ENCODE results near the gene PM20D1. TPM values are rescaled to one million over a fixed set of nuclear protein-coding genes. Genes with fewer than 3 reads are reported as not detected.
"Not testable (repeated sequence)": the region's sequence is repeated elsewhere in the genome, so short reads cannot be mapped to it uniquely, and the experiment has no call there.

The PM20D1 gene, protein sequence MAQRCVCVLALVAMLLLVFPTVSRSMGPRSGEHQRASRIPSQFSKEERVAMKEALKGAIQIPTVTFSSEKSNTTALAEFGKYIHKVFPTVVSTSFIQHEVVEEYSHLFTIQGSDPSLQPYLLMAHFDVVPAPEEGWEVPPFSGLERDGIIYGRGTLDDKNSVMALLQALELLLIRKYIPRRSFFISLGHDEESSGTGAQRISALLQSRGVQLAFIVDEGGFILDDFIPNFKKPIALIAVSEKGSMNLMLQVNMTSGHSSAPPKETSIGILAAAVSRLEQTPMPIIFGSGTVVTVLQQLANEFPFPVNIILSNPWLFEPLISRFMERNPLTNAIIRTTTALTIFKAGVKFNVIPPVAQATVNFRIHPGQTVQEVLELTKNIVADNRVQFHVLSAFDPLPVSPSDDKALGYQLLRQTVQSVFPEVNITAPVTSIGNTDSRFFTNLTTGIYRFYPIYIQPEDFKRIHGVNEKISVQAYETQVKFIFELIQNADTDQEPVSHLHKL
- 0.13 TPM for total RNA-seq

DNA sequence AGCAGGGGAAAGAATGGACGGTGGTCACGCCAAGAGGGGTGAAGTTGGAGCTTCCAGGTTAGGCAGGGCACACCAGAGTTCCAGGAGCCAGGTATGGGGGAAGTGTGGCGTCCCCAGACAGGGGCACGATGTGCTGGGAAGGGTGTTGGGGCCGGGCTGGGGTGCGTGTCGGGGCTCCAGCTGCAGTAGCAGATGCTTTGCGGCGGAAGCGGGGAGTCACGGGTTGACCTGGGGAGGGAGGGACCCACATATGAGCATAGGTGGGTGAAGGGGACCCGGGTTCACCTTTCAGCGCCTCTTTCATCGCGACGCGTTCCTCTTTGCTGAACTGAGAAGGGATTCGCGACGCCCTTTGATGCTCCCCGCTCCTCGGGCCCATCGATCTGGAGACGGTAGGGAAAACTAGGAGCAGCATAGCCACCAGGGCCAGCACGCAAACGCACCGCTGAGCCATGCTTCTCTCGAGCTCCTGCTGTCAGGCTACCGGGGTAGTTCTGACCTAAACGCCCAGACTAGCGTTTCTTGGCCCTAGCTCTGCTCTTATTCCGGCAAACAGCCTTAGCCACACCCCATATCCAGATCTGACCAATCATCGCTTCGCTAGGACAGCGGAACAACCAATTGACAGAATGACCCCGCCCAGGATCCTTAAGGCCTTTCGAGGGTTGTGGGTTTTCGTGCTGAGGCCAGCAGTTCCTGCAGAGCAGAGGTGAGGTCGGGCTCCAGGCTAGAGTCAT, at the start of gene PM20D1:
Gene PM20D1 (minus strand): TSS at position 514 of the 737 bp plus-strand sequence. CDS start 60 bp downstream, at position 454.
- ATAC-seq (peak; percentile 82), DNase-seq (ENCODE audit: low spot score) (peak; percentile 60)

DNA sequence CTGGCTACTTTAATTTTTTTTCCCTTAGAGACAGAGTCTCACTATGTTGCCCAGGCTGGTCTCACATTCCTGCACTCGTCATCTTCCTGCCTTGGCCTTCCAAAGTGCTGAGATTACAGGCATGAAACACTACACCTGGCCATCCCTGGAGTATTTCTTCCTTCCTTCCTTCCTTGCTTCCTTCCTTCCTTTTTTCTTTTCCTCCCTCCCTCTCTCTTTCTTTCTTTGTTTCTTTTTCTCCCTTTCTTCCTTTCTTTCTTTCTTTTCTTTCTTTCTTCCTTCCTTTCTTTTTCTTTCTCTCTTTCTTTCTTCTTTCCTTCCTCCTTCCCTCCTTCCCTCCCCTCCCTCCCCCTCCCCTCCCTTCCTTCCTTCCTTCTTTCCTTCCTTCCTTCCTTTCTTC, 46.4 kb upstream of the PM20D1 start:
- ATAC-seq (no peak), DNase-seq (ENCODE audit: low spot score) (no peak)

DNA sequence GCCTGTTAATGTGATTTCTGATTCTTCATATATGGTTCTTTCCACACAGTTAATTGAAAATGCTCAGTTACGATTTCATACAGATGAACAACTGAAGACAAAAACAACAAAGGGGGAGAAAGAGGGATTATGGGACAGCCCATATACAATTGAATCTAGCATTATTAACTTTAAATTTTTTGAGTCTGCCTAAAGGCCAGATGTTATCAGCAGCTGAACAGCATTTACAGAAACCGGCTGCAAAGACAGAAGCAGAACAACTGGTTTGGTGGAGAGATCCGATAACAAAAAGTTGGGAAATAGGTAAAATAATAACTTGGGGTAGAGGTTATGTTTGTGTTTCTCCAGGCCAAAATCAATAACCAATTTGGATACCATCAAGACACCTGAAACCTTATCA, 44.2 kb upstream of the PM20D1 start:
- not testable (repeated sequence) for ATAC-seq; DNase-seq (ENCODE audit: low spot score)

DNA sequence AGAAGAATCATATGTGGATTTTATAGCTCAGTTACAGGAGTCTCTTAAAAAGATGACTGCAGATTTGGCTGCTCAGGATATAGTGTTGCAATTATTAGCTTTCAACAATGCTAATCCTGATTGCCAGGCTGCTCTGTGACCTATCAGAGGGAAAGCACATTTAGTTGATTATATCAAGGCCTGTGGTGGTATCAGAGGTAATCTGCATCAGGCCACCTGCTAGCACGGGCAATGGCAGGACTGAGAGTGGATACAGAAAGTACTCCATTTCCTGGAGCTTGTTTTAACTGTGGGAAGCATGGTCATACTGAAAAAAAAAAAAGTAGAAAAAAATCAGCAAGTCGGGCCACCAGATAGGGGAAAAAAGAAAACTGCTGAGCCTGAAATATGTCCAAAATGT, 42.2 kb upstream of the PM20D1 start:
- not testable (repeated sequence) for ATAC-seq; DNase-seq (ENCODE audit: low spot score)

DNA sequence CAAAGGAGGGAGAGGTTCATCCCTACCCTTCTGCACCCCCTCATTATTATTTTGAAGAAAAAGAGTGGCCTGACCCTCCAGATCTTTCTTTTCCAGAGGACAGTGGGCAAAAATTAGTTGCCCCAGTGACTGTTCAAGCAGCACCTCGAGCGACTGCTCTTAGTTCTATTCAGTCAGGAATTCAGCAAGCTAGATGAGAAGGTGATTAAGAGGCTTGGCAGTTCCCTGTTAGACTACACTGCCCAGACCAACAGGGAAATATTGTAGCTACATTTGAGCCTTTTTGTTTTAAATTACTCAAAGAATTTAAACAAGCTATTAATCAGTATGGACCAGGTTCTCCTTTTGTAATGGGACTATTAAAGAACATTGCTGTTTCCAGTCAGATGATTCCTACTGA, 41.5 kb upstream of the PM20D1 start:
- not testable (repeated sequence) for ATAC-seq; DNase-seq (ENCODE audit: low spot score)

DNA sequence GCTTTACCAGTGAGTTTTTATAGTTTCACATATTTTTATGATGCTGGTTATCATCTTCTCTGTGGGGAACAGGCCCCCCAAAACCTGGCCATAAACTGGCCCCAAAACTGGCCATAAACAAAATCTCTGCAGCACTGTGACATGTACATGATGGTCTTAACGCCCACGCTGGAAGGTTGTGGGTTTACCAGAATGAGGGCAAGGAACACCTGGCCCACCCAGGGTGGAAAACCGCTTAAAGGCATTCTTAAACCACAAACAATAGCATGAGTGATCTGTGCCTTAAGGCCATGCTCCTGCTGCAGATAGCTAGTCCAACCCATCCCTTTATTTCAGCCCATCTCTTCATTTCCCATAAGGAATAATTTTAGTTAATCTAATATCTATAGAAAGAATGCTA, 40.7 kb upstream of the PM20D1 start:
- not testable (repeated sequence) for ATAC-seq; DNase-seq (ENCODE audit: low spot score)

DNA sequence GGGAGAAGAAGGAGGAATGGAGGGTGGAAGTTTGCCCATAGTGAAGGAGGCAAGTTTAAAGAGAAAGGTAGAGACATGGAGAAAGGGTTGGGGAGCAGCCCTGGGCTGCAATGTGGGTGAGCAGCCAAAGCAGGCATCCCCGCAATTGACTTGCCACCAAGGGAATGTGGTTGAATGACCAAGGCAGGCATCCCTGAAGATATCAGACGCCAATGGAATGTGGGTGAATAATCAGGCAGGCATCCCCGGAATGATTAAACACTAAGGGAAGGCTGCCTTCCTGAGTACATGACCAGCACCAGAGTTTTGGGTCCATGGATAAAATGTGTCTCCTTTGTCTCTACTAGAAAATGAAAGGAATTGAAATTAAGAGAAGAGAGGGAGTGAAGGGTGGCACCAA, 39.8 kb upstream of the PM20D1 start:
- not testable (repeated sequence) for DNase-seq (ENCODE audit: low spot score); ATAC-seq

DNA sequence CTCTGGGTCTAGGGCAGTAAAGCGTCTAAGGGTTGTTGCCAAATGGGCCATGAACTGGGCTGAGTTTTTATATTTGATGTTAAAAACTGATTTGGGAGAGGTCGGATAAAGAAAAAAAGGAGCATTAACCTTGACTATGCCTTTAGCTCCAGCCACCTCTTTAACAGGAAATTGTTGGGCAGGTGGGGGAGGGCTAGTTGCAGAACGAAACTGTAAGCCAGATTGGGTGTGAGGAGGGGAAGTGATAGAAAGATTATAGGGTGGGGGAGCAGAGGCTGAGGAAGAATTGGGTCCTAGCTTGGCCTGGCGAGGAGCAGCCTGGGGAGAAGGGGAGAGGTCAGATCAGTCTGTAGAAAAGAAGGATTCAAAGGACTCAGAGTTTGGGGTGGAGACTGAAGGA, 39.1 kb upstream of the PM20D1 start:
- DNase-seq (ENCODE audit: low spot score); ATAC-seq: not testable (repeated sequence)

DNA sequence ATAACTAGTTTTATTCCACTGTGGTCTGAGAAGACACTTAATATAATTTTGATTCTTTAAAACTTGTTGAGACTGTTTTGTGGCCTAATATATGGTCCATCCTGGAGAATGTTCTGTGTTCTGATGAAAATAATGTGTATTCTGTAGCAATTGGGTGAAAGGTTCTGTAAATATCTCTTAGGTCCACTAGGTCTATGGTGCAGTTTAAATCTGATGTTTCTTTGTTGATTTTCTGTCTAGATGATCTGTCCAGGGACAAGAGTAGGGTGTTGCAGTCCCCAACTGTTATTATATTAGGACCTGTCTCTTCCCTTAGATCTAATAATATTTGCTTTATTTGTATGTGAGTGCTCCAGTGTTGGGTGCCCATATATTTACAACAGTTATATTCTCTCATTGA, 33.9 kb upstream of the PM20D1 start:
- ATAC-seq: peak; percentile 98
- no peak for DNase-seq (ENCODE audit: low spot score)

DNA sequence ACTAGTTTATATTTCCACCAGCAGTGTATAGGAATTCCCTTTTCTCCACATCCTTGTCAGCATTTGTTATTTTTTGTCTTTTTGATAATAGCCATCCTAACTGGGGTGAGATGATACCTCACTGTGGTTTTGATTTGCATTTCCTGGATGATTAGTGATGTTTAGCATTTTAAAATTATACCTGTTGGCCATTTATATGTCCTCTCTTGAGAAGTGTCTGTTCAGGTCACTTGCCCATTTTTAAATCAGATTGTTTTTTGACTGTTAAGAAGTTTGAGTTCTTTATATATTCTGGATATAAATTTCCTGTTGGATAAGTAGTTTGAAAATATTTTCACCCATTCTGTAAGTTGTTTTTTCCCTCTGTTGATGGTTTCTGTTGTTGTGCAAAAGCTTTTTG, 31.0 kb upstream of the PM20D1 start:
- no peak for DNase-seq (ENCODE audit: low spot score)
- ATAC-seq: no peak

DNA sequence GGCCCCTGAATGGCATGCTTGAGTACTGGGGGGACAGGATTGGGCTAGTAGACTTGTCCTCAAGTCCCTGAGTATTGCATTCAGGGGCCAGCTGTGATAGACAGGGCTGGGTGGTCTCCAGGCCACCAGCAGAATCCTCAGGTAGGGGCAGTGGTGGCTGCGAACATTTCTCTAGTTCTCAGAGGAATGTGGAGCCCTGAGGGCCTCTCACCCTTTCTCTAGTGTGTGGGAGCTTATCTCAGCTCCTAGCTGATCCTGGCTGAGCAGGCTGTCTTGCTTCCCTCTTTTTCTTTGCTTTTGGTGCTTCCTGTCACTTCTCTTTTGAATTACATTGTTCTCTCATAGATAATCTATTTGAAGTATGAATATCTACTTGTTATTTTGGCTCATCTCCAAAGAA, 30.0 kb upstream of the PM20D1 start:
- no peak for ATAC-seq
- DNase-seq (ENCODE audit: low spot score): no peak

DNA sequence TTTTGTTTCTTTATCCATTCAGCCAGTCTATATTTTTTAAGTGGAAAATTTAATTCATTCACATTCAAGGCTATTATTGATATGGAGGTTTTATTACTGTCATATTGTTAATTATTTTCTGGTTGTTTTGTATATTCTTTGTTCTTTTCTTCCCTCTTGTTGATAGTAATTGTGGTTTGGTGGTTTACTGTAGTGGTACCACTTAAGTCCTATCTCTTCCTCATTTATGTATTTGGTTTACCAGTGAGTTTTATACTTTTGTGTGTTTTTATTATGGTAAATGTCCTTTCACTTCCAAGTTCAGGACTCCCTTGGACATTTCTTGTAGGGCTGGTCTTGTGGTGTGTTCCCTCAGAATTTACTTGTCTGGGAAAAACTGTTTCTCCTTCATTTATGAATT, 28.1 kb upstream of the PM20D1 start:
- DNase-seq (ENCODE audit: low spot score) (no peak), ATAC-seq (no peak)

DNA sequence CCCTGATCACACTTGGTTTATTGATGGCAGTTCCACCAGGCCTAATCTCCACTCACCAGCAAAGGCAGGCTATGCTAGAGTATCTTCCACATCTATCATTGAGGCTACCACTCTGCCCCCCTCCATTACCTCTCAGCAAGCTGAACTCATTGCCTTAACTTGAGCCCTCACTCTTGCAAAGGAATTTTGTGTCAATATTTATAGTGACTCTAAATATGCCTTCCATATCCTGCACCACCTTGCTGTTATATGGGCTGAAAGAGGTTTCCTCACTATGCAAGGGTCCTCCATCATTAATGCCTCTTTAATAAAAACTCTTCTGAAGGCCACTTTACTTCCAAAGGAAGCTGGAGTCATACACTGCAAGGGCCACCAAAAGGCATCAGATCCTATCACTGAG, 23.2 kb upstream of the PM20D1 start:
- DNase-seq (ENCODE audit: low spot score); ATAC-seq: not testable (repeated sequence)

DNA sequence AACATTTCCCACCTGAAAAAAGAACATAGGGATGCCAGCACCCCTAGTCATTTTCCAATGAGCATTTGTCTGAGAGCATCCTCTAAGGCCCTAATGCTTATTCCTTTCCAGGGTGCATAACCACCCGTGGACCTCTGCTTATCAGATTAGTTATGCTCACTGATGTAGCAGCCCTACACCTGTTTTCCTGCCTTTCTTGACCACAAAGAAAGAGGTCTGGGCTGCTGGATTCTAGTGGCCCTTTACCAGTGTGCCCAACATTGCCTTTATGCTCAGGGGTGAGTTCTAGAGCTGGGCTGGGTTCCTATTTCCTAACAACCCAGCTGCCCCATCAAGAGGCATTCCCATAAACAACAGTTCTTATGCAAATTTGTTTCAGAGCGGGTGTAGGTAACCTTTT, 20.3 kb upstream of the PM20D1 start:
- ATAC-seq: no peak
- no peak for DNase-seq (ENCODE audit: low spot score)

DNA sequence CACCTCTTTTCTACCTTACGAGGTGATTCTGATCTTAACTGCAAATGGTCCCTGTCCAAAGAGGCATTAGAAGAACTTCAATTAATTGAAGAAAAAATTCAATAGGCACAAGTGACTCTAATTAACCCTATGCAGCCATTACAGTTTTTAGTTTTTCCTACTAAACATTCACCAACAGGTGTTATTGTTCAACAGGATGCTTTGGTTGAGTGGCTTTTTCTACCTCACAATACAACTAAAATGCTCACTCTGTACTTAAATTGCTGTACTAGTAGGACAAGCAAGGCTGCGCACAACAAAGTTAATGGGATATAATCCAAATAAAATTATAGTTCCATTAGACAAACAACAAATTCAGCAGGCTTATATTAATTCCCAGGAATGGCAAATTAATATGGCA, 11.6 kb upstream of the PM20D1 start:
- no peak for DNase-seq (ENCODE audit: low spot score)
- ATAC-seq: no peak

DNA sequence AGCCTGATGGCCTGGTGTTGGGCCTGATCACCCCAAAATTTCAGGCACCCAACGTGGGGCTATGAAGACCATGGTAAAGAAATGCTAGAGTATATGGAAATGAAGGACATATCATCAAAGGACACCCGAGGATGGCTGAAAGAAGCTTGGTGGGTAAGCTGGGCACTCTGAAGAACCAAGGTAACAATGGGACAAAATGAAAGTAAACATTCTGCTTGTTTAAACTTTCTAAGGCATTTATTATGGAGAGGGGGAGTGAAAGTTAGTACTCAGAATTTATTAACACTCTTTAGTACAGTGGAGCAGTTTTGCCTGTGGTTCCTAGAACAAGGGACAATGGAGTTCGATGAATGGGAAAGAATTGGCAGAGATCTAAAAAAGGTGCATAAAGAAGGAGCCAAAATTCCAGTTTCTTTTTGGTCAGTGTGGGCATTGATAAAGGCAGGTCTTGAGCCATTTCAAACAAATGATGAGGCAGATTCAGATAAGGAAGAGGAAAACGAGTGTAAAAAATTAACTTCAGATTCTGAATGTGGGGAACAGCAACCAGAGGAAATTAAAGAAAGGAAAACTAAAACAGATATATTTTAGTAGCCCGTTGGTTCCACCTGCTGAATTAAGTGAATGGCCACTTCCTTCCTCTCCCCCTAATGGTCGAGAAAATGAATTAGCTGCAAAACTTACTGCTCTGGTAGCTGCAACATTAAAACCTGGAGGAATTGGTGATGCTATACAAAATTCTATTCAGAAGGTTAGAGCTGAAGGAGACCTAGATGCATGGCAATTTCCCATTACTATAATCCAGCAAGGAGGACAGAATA, 8.4 kb upstream of the PM20D1 start:
- DNase-seq (ENCODE audit: low spot score) (no peak), ATAC-seq (peak; percentile 45)

DNA sequence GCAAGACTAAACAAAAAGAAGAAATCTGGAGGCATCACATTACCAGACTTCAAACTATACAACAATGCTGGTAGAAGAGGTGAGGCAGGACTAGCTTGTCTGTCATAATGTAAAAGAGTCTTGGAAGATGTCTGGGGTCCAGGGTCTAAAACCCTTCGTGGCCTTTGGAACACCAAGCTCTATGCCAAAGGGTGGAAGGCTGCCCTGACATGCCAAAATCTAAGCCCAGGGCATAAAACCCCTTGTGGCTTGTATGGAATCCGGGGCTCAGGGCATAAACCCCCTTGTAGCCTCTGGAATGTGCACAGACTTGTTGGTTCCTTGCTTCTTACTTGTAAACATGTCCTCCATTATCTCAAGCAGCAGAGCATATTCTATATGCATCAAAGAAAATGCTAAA, 7.6 kb upstream of the PM20D1 start:
- not testable (repeated sequence) for DNase-seq (ENCODE audit: low spot score); ATAC-seq

DNA sequence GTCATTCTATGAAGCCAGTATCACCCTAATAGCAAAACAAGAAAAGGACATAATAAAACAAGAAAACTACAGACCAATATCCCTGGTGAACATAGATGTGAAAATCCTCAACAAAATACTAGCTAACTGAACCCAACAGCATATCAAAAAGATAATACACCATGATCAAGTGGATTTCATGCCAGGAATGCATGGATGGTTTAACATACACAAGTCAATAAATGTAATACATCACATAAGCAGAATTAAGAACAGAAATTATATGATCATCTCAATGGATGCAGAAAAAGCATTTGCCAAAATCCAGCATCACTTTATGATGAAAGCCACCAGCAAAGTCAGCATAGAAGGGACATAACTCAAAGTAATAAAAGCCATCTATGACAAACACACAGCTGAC, 6.5 kb upstream of the PM20D1 start:
- ATAC-seq: no peak

DNA sequence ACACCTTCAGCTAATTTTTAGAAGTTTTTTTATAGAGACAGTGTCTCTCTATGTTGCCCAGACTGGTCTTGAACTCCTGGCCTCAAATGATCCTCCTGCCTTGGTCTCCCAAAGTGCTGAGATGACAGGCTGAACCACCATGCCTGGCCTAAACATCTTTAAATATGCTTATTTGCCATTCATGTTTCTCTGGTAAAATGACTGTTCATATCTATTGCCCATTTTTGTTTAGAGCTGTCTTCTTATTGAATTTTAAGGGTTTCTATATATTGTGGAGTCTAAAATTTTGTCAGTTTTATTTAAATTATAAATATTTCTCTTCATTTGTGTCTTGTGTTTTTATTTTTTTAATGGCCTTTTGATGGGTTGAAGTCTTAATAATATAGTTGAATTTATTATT, 3.0 kb upstream of the PM20D1 start:
- no peak for ATAC-seq
- DNase-seq (ENCODE audit: low spot score): no peak

More for the DNA sequence above, 6.5 kb upstream of the PM20D1 start:
- no peak for DNase-seq (ENCODE audit: low spot score)

DNA sequence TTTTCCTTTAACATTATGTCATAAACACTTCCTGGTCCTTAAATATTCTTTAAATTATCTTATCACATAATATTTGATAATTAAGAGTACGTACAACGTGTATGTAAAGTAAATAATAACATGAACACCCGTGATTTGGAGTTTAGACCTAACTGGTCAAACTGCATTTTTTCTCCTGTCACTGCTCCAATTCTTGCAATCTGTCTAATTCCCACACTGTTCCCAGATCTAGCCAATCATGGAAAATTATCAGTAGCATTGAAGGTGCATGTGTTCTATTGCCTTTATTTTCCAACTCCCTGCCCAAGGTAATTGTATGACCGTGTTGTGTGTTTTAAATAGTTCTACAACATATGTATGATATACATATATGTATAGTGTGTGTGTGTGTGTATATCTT, 2.1 kb upstream of the PM20D1 start:
- ATAC-seq (no peak), DNase-seq (ENCODE audit: low spot score) (no peak)

Data from left lobe of liver (tissue), 2 donors.